Measurements from ENCODE around the gene KRT32.

GRCh38 chr17:41456204-41456603 lies 11.0 kb downstream of the KRT32 start:
- TF ChIP-seq, protein P1, sequence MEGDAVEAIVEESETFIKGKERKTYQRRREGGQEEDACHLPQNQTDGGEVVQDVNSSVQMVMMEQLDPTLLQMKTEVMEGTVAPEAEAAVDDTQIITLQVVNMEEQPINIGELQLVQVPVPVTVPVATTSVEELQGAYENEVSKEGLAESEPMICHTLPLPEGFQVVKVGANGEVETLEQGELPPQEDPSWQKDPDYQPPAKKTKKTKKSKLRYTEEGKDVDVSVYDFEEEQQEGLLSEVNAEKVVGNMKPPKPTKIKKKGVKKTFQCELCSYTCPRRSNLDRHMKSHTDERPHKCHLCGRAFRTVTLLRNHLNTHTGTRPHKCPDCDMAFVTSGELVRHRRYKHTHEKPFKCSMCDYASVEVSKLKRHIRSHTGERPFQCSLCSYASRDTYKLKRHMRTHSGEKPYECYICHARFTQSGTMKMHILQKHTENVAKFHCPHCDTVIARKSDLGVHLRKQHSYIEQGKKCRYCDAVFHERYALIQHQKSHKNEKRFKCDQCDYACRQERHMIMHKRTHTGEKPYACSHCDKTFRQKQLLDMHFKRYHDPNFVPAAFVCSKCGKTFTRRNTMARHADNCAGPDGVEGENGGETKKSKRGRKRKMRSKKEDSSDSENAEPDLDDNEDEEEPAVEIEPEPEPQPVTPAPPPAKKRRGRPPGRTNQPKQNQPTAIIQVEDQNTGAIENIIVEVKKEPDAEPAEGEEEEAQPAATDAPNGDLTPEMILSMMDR (conservative IDR thresholded peaks at IDR 0.05; ENCODE audit: low read depth, low read length) = no peak
- TF ChIP-seq EZH2 (IDR thresholded peaks at IDR 0.05; ENCODE audit: borderline replicate concordance, low read depth, low read length, poor library complexity, severe bottlenecking) = no peak
